Activated CD4-positive, alpha-beta T cell treated with anti-CD3 and anti-CD28 coated beads for 48 hours (primary cell): ENCODE data around the gene UBE2K.
"Not testable (repeated sequence)": the region's sequence is repeated elsewhere in the genome, so short reads cannot be mapped to it uniquely, and the experiment has no call there.

Source experiments
- DNase-seq: peaks from one replicate; pipeline ENCODE4 v3.0.0-alpha.2; 2020

UBE2K gene

DNA sequence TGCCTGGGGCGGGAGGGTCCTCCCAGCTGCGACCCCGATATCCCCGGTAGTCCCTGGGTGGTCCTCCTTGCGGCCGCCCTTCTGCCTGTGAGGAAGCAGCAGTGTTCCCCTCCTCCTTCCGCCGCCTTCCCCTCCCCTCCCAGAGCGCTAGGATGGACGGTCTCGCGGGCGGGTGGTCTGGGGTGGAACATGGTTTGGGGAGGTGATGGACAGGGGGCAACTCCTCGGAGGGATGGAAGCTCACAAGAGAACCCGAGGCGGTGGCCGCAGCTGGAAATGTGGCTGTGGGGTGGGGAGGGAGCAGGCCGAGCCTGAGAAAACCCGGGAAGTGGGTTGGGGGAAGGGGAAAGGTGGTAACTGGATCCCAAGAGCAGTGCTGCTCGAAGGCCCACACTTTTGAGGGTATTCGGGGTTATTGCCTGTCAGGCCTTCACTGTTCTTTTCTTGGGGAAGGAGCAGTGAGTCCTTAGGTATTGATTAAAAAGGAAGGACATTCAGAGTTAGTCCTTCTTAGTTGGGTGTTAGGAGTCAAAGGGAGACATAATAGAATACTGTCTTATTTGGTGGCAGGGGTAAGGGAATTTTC, 581 bp downstream of the UBE2K start:
- DNase-seq, result peak; percentile 53

DNA sequence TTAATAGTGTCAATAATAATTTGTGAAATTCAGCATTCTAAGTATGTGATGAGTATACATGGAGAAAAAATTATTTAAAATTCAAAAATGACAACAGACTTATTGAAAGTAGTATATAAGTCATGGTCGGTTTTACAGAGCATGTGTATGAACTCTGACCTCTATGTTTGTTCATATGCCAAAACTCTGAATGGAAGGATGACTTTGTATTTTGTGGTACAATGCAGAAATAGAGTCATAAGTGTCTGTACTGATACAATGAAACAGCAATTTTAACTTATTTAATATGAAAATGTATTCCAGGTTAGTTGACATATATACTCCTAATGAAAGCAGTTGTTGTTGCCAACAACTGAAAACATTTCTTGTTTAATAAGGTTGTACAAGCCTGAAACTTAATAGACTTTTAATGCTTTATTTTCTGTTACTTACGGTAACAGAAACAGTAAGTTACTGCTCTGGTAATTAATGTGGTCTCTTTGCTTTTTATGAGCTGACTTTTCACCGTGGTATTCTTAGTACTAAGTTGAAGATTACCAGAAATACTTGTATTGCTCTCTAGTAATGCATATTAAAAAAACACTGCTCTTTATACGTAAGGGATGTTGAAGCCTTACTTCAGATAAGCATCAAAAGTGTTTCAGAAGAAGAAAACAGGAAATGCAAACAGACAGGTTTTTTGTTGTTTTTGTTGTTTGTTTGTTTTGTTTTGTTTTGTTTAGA, 1.9 kb downstream of the UBE2K start:
- no peak for DNase-seq

DNA sequence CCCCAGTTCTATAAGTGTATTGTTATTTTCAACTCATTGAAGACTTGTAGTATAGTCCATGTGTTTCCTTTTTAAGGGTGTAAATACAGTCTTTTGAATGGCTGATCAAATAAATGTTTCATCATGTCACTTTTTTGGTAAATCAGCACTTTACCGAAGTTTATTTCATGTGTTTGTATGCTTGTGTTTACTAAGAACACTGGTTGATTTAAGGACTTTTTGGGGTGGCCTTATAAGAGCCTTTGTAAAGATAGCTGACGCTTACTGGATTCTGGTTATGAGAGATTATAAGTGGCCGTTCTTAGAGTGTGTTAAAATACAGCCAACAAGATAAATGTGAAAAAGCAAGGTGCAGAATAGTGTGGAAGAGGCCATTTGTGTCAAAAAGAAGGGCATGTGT, 2.6 kb downstream of the UBE2K start:
- DNase-seq, result no peak

DNA sequence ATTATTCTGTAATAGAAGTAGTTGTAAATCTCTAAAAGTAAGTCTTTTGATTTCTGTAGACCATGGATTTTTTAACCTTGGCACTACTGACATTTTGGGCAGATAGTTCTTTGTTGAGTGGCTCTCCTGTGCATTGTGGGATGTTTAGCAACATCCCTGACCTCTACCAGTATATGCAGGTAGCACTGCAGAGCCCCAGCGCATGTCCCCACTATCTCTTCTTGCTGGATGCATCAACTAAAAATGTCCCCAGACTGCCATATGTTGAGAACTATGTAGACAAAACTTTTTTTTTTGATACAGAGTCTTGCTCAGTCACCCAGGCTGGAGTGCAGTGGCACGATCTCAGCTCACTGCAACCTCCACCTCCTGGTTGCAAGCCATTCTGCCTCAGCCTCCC, 4.8 kb downstream of the UBE2K start:
- DNase-seq, result no peak

DNA sequence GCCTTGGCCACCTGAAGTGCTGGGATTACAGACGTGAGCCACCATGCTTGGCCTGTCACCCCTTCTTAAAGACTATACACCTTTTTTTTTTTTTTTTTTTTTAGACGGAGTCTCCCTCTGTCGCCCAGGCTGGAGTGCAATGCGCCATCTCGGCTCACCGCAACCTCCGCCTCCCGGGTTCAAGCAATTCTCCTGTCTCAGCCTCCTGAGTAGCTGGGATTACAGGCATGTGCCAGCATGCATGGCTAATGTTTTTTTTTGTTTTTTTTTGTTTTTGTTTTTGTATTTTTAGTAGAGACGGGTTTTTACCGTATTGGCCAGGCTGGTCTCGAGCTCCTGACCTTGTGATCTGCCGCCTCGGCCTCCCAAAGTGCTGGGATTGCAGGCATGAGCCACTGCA, 6.9 kb downstream of the UBE2K start:
- not testable (repeated sequence) for DNase-seq

DNA sequence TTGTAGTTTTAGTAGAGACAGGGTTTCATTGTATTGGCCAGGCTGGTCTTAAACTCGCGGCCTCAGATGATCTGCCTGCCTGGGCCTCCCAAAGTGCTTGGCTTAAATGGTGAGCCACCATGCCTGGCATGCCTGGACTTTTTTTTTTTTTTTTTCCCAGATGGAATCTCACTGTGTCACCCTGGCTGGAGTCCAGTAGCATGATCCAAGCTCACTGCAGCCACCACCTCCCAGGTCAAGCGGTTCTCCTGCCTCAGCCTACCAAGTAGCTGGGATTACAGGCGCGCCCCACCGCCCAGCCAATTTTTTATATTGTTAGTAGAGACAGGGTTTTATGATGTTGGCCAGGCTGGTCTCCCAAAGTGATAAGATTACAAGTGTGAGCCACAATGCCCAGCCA, 8.4 kb downstream of the UBE2K start:
- no peak for DNase-seq

DNA sequence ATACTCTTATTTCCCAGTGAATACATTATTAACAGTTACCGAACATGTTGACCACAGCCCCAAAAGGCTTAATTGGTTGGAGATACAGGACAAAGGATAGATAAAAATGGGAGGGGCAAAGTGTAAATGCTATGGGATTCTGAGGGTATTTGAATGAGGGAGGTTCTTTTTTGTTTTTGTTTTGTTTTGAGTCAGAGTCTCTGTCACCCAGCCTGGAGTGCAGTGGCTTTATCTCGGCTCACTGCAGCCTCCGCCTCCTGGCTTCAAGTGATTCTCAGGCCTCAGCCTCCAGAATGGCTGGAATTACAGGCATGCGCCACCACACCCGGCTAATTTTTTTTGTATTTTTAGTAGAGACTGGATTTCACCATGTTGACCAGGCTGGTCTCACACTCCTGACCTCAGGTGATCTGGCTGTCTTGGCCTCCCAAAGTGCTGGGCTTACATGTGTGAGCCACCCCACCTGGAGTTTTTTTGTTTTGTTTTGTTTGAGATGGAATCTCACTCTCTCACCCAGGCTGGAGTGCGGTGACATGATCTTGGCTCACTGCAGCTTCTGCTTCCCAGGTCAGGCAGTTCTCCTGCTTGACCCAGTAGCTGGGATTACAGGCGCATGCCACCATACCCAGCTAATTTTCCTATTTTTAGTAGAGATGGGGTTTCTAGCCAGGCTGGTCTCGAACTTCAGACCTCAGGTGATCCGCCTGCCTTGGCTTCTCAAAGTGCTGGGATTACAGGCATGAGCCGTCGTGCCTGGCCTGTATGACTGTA, 9.0 kb downstream of the UBE2K start:
- DNase-seq, result no peak

DNA sequence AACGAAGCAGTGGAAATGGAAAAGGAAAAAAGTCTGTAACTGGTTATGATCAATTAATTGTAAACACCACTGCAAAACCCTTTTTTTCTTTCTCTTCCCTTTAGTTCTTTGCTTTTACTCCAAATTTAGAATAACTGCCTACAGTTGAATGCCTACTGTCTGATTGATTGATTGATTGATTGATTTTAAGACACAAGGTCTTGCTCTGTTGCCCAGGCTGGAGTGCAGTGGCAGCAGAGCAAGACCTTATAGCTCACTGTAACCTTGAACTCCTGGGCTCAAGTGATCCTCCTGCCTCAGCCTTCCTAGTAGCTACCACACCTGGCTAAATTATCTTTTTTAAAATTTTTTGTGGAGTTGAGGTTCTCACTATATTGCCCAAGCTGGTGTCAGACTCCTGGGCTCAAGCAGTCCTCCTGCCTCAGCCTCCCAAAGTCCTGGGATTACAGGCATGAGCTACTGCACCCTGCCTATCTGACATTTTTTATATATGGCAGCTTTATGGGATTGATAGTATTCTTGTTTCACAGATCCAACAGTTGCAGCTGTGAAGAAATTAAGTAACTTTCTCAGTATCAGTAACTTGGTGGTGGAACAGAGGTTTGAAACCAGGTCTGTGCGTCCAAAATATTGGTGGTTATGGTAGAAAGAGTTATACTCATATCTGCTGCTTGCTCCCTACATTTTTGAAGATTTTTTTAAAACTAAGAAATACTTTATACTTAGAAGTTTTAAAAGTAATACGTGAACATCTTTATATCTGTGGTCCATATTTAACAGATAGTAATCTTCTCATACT, 12.4 kb downstream of the UBE2K start:
- no peak for DNase-seq

DNA sequence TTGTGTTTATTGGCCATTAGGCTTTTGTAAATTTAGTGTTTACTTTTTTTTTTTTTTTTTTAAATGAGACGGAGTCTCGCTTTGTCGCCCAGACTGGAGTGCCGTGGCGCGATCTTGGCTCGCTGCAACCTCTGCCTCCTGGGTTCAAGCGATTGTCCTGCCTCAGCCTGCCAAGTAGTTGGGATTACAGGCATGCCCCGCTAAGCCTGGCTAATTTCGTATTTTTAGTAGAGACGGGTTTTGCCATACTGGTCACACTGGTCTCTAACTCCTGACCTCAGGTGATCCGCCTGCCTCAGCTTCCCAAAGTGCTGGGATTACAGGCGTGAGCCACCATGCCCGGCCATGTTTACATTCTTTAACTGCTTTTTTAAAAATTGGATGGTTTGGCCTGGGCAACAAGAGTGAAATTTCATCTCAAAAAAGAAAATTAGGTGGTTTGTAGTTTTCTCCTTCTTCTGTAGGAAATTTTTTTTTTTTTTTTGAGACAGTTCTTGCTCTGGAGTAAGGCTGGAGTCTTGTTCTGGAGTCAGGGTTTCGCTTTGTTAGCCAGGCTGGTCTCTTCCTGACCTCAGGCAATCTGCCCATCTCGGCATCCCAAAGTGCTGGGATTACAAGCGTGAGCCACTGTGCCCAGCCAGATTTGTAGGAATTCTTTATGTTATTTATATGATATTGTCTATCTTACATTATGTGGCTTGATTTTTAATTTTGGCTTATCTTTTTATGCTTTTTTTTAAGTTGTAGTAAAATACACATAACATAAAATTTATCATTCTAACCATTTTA, 15.1 kb downstream of the UBE2K start:
- no peak for DNase-seq

DNA sequence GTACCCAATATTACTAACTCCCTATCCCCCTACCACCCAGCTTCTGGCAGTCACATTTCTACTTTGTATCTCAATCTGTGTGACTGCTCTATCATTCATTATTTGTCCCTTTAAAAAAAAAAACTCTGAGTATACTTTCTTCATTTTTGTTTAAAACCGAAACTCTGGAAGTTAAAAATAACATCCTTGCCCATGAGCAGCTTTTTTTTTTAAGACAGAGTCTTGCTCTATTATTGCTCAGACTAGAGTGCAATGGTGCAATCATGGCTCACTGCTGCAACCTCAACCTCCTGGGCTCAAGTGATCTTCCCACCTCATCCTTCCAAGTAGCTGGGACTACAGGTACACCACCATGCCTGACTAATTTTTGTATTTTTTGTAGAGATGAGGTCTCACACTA, 15.8 kb downstream of the UBE2K start:
- no peak for DNase-seq

DNA sequence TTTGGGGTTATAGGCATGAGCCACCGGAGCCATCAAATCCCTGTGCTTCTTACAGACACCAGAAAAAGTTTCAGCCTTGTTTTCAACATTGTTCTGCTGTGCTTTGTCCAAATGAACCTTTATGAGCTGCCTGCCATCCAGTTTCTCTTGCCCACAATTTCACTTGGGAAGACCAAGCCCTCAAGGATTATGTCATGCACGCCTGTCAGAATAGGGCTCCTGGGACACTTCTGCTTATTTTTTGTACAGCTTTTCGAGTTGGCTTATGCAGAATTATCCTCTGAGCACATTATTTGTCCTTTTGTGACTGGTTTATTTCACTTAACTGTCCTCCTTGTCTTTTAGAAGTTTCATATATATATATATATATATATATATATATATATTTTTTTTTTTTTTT, 16.2 kb downstream of the UBE2K start:
- no peak for DNase-seq

DNA sequence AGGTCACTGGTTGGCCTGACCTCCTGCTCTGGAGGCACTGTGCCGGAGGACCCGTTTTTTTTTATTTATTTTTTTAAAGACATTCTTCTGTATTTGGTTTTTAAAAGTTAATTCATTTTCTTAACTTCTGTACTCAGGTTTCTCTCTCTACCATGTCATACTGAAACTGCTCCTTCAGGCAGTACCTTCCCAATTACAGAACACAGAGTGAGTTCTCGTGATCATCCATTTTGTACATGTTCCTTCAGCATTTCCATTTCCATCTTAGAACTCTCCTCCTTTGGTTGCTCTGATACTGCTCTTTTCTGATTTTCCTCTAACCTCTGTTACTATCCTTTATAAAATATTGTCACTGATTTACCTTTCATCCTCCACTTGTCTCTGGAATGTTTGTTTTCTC, 17.9 kb downstream of the UBE2K start:
- DNase-seq, result no peak

DNA sequence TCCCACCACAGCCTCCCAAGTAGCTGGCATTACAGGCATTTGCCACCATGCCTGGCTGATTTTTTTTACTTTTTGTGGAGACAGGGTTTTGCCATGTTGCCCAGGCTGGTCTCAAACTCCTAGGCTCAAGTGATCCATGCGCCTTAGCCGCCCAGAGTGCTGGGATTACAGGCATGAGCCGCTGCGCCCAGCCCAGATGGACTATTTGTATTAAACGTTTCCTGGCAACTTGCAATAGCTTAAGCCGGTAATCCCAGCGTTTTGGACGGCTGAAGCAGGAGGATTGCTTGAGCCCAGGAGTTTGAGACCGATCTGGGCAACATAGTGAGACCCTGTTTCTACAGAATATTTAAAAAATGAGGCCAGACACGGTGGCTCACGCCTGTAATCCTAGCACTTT, 18.4 kb downstream of the UBE2K start:
- no peak for DNase-seq

DNA sequence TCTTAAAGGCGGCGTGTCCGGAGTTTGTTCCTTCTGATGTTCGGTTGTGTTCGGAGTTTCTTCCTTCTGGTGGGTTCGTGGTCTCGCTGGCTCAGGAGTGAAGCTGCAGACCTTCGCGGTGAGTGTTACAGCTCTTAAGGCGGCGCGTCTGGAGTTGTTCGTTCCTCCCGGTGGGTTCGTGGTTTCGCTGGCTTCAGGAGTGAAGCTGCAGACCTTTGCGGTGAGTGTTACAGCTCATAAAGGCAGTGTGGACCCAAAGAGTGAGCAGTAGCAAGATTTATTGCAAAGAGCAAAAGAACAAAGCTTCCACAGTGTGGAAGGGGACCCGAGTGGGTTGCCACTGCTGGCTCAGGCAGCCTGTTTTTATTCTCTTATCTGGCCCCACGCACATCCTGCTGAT, 19.8 kb downstream of the UBE2K start:
- not testable (repeated sequence) for DNase-seq

DNA sequence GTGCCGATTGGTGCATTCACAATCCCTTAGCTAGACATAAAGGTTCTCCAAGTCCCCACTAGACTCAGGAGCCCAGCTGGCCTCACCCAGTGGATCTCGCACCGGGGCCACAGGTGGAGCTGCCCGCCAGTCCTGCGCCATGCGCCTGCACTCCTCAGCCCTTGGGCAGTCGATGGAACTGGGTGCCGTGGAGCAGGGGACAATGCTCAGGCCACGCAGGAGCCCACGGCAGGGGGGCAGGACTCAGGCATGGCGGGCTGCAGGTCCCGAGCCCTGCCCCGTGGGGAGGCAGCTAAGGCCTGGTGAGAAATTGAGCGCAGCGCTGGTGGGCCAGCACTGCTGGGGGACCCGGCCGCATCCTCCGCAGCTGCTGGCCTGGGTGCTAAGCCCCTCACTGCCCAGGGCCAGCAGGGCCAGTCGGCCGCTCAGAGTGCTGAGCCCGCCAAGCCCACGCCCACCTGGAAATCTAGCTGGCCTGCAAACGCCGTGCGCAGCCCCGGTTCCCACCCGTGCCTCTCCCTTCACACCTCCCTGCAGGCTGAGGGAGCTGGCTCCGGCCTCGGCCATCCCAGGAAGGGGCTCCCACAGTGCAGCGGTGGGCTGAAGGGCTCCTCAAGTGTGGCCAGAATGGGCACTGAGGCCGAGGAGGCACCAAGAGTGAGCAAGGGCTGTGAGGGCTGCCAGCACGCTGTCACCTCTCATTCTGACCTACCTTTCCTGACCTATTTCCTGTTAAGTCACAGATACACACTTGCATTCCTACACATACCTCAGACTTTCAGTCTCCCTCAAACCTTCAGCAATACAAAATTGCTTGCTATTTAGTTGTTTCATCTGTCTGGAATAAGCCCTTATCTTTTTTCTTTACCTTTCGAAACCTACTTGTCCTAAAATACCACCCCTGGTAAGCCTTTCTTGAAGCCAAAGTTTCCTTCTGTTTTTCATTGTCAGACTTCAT, 20.7 kb downstream of the UBE2K start:
- no peak for DNase-seq

DNA sequence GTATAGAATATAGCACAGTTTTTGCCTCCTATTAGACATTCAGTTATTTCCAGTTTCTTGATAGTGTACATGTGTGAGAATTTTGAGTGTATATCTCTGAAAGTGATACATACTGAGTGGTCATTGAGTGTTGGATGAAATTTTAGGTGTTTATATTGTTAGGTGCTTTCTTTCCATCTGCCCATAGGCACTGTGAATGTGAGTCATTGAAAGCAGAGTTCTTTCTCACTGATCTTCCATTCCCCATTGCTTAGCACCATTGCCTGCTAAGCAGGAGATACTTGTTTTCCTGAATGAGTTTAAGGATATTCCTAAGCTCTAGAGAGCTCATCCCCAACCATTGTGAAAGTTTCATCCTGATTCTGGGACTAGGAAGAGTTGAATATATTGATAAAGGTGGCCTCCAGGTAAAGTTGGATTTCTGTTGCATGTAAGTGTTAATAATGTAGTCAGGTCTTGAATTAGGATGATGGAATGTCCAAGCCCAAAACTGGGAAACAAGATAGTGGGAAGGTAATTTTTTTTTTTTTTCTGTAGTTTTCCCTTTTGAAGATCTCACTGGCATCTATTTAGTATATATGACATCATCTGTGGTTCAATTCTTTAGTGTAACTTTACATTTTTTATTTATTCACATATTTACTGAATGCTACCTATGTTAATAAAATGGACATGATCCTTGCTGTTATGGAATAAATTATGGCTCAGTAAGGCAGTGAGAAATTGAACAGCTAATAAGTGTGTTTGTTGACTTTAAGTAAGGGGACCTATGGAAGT, 22.1 kb downstream of the UBE2K start:
- DNase-seq, result no peak

DNA sequence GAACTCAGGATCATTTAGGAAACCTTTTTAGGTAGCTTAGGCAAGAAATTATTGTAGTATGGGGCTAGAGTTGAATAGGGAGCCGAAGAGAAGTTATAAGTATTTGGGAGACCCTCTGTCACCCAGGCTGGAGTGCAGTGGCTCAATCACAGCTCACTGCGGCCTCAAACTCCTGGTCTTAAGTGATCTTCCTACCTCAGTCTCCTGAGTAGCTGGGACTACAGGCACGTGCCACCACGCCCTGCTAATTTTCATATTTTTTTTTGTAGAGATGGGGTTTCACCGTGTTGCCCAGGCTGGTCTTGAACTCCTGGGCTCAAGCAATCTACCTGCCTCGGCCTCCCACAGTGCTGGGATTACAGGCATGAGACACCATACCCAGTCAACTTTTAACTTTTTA, 23.3 kb downstream of the UBE2K start:
- DNase-seq, result not testable (repeated sequence)

DNA sequence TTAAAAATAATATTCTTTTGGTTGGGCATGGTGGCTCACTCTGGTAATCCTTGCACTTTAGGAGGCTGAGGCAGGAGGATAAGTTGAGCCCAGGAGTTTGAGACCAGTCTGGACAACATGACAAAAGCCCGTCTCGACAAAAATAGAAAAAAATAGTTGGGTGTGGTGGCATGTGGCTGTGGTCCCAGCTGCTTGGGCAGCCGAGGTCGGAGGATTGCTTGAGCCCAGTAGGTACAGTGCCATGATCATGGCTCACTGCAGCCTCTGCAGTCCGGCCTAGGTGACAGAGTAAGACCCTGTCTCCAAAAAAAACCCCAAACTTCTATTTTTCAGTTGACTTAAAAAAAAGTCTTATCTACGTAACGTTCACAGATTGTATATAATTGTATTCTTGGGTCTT, 23.9 kb downstream of the UBE2K start:
- no peak for DNase-seq

DNA sequence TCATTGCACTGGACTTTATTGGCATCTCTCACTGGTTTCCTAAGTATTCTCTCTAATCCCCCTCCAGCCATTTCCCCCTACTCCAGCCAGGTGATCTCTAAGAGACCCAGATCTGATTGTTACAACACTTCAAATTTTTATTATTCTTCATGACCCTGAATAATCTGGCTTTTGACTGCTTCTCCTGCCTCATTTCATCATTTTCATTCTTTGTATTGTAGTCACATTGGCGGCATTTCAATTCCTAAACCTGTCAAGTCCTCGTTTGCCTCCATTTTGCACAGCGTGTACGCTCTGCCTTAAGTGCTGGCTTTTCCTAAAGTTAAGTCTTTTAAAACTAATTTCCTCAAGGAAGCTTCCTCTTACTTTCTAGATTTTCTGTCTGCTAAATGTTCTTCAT, 31.6 kb downstream of the UBE2K start:
- no peak for DNase-seq

DNA sequence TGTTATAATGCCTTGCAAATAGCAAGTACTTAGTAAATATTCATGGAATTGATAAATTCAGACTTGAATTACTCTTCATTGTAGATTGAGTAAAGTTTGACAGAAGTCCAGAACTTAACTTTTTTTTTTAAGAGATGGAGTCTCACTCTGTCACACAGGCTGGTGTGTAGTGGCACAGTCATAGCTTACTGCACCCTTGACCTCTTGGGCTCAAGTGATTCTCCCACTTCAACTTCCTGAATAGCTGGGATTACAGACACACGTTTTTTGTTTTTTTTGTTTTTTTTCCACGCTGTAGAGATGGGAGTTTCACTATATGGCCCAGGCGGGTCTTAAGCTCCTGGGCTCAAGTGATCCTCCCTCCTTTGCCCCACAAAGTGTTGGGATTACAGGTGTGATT, 32.1 kb downstream of the UBE2K start:
- no peak for DNase-seq

DNA sequence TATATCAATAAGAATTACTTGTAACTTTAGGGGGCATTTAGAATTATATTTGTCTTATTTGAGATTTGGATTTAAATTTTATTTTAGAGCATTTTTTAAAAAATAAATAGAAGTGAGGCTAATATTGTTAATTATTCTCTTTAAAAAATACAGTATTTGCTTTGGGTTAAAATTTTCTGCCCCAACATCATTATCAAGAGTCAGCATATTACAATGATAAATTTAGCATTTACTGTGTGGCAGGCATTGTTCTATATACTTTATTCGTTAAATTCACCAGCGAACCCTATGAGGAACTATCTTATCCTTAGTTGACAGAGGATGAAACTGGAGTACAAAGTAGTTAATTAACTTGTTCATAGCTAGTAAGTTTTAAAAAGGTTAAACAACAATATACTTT, 34.0 kb downstream of the UBE2K start:
- no peak for DNase-seq
